Measurements from ENCODE around the gene HOMER3.
"Not testable (repeated sequence)": the region's sequence is repeated elsewhere in the genome, so short reads cannot be mapped to it uniquely, and the experiment has no call there.

HOMER3 gene

DNA sequence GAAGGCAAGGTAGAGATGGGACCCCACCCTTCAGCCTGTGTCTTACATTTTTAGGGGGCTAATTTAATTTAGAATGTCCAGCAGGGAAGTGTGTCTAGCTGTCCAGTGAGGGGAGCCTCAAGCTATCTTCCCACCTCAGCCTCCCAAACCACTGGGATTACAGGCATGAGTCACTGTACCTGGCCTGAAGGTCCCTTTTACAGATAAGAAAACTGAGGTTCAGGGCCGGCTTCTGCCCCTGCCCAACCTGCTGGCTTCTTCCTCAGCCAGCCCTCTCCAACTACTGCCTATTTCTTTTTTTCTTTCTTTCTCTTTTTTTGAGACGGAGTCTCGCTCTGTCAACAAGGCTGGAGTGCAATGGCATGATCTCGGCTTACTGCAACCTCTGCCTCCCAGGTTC, 19.4 kb upstream of the HOMER3 start:
- no peak for DNase-seq (ENCODE audit: low read depth)
- H3K4me3 ChIP-seq (ENCODE audit: low read depth, low read length) = no peak overlapping the region
- in situ Hi-C loops (cut with HindIII; ENCODE audit: low sequenced_read_pairs) = no loop called here
- TF ChIP-seq, protein P1, sequence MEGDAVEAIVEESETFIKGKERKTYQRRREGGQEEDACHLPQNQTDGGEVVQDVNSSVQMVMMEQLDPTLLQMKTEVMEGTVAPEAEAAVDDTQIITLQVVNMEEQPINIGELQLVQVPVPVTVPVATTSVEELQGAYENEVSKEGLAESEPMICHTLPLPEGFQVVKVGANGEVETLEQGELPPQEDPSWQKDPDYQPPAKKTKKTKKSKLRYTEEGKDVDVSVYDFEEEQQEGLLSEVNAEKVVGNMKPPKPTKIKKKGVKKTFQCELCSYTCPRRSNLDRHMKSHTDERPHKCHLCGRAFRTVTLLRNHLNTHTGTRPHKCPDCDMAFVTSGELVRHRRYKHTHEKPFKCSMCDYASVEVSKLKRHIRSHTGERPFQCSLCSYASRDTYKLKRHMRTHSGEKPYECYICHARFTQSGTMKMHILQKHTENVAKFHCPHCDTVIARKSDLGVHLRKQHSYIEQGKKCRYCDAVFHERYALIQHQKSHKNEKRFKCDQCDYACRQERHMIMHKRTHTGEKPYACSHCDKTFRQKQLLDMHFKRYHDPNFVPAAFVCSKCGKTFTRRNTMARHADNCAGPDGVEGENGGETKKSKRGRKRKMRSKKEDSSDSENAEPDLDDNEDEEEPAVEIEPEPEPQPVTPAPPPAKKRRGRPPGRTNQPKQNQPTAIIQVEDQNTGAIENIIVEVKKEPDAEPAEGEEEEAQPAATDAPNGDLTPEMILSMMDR (IDR thresholded peaks at IDR 0.05; ENCODE audit: low read depth, low read length, missing control alignments) = no peak

DNA sequence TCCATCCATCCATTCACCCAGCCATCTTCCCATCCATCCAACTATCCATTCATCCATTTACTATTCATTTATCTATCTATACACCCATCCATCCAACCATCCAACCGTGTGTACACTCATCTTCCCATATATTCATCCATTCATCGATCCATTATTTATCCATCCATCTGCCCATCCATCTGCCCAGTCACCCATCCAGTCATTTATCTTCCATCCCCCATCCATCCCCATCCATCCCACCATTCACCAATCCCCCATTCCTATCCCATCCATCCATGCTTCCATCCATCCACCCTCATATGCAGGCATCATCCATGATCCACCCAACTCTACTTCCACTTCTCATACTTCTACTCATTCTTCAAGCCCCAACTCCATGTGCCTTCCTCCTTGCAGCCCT, 14.0 kb upstream of the HOMER3 start:
- no peak overlapping the region for H3K4me3 ChIP-seq (ENCODE audit: low read depth, low read length)
- in situ Hi-C loops (cut with HindIII; ENCODE audit: low sequenced_read_pairs) = loop anchor here (5.0 kb wide), 2 partner anchors 37 to 87 kb away; no protein-coding TSS in a partner anchor
- TF ChIP-seq, protein P1 (IDR thresholded peaks at IDR 0.05; ENCODE audit: low read depth, low read length, missing control alignments) = no peak
- DNase-seq (ENCODE audit: low read depth) = no peak

DNA sequence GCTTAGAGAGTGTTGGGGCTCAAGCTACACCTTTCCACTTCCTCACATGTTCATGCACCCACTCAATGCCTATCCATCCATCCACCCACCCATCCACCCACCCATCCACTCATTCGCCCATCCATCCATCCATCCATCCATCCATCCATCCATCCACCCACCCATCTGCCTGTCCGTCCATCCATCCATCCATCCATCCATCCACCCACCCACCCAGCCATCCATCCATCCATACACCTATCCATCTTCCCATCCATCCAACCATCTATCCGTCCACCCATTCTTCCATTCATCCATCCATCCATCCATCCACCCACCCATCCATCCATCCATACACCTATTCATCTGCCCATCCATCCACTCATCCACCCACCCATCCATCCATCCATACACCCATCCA, 13.1 kb upstream of the HOMER3 start:
- TF ChIP-seq, protein P1 (IDR thresholded peaks at IDR 0.05; ENCODE audit: low read depth, low read length, missing control alignments) = no peak
- in situ Hi-C loops (cut with HindIII; ENCODE audit: low sequenced_read_pairs) = no loop called here
- DNase-seq (ENCODE audit: low read depth) = no peak
- no peak overlapping the region for H3K4me3 ChIP-seq (ENCODE audit: low read depth, low read length)

DNA sequence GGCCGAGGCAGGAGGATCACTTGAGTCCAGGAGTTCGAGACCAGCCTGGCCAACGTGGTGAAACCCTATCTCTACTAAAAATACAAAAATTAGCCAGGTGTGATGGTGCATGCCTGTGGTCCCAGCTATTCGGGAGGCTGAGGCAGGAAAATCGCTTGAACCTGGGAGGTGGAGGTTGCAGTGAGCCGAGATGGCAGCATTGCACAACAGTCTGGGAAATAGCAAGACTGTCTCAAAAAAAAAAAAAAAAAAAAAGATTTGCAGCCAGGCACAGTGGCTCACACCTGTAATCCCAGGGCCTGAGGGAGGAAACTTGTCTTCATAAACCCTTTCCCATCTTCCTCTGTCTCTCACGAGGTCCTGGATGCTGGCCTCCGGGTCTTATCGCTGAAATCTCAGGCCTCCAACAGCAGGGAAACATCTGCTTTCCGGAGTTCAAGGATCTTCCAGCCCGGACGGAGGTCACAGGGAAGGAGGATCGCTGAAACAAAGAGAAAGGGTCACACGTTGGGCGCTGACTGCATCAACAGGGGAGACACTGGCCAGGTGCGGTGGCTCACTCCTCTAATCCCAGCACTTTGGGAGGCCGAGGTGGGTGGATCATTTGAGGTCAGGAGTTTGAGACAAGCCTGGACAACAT, 11.5 kb upstream of the HOMER3 start:
- in situ Hi-C loops (cut with HindIII; ENCODE audit: low sequenced_read_pairs); H3K4me3 ChIP-seq (ENCODE audit: low read depth, low read length); DNase-seq (ENCODE audit: low read depth): not testable (repeated sequence)

DNA sequence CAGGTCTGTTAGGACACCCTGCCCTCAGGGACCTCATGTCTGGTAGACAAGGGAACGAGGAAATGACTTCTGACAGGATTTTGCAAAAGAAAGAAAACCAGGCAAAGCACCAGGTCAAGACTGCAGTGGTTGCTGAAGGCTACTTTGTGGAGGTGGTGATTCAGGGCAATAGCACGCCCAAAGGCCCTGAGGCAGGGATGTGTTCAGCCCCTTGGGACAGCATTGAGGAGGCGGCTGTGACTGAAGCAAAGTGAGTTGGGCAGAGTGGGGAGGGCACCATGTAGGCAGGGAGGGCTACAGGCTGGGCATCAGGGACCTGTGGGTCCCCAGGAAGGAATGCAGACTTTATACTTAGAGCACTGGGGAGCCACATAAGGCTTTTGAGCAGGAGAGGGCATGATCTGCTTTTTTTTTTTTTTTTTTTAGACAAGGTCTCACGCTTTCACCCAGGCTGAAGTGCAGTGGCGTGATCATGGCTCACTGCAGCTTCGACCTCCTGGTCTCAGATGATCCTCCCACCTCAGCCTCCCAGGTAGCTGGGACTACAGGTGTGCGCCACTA, 10.8 kb upstream of the HOMER3 start:
- no peak for DNase-seq (ENCODE audit: low read depth)
- in situ Hi-C loops (cut with HindIII; ENCODE audit: low sequenced_read_pairs) = no loop called here
- TF ChIP-seq, protein P1 (IDR thresholded peaks at IDR 0.05; ENCODE audit: low read depth, low read length, missing control alignments) = no peak
- no peak overlapping the region for H3K4me3 ChIP-seq (ENCODE audit: low read depth, low read length)

DNA sequence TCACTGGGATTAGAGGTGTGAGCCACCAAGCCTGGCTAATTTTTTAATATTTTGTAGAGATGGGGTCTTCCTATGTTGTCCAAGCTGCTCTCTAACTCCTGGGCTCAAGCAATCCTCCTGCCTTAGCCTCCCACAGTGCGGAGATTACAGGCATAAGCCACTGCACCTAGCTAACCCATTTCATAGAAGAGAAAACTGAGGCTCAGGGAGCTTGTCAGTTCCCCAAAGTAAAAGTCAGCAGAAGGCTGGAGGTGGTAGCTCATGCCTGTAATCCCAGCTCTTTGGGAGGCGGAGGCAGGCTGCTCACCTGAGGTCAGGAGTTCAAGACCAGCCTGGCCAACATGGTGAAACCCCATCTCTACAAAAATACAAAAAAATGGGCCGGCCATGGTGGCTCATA, 8.8 kb upstream of the HOMER3 start:
- no peak overlapping the region for H3K4me3 ChIP-seq (ENCODE audit: low read depth, low read length)
- TF ChIP-seq, protein P1 (IDR thresholded peaks at IDR 0.05; ENCODE audit: low read depth, low read length, missing control alignments) = no peak
- no peak for DNase-seq (ENCODE audit: low read depth)
- in situ Hi-C loops (cut with HindIII; ENCODE audit: low sequenced_read_pairs) = no loop called here

DNA sequence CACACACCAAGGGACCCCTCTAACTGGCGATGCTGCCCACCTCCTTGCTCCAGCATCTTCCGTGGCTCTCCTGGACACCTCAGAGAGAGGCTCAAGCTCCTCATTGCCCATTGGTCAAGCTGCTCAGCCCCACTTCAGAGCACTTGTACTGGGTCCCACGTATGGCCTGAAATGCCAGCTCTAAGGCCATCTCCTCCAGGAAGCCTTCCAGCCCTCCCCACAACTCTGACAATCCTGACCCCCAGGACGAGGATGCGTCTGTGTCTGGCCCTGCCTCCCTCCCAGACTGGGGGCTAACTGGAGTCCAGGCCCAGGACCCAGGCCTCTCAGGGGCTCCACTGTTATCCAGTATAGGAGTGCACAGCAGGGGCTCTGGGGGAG, 7.9 kb upstream of the HOMER3 start:
- no peak for DNase-seq (ENCODE audit: low read depth)
- TF ChIP-seq, protein P1 (IDR thresholded peaks at IDR 0.05; ENCODE audit: low read depth, low read length, missing control alignments) = no peak
- H3K4me3 ChIP-seq (ENCODE audit: low read depth, low read length) = no peak overlapping the region
- in situ Hi-C loops (cut with HindIII; ENCODE audit: low sequenced_read_pairs) = no loop called here

All from astrocyte of the cerebellum (primary cell).